Esophagus muscularis mucosa (tissue), 3 donors: Measurements from ENCODE around the gene MAP3K20.

Experiments used
- POLR2AphosphoS5 ChIP-seq, 2 donors: sonication (generic); formaldehyde crosslinking; IDR thresholded peaks; one replicate each; pipeline ENCODE4 v1.6.1; 2017; ENCODE audit warnings: antibody characterized with exemption in 2 of 2
- TF ChIP-seq, protein P1 (sequence below), 3 experiments: fragments of 200-600 bp in 2 of 3; fragments of 450-650 bp in 1 of 3; sonication (generic) in 2 of 3; IDR thresholded peaks; one replicate each; pipeline ENCODE4 v1.5.1; 2017 to 2019; ENCODE audit warnings: antibody characterized with exemption in 3 of 3, mild to moderate bottlenecking in 2 of 3, moderate library complexity in 1 of 3

DNA sequence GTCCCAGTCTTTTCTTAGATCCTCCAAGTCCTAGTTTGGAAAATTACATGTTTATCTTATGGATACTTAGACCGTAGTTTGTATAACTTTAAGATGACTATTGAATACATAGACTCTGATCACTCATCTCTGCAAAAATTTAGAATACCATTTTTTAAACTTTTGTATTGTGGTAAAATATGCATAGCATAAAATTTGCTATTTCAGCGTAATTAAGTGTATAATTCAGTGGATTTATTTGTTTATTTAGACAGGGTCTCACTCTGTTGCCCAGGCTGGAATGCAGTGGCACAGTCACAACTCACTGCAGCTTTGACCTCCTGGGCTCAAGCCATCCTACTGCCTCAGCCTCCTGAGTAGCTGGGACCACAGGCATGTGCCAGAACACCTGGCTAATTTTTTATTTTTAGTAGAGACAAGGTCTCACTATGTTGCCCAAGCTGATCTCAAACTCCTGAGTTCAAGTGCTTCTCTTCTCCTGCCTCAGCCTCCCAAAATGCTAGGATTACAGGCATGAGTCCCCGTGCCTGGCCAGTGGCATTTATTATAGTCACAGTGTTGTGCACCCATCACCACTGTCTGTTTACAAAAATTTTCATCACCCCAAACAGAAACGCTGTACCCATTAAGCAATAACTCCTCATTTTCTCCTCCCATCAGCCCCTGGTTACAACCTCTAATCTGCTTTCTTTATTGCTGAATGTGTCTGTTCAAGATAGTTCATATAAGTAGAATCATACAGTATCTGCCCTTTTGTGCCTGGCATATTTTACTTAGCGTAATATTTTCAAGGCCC, 90.0 kb downstream of the MAP3K20 start:
- no peak for TF ChIP-seq POLR2AphosphoS5 (IDR thresholded peaks at IDR 0.05)
- TF ChIP-seq, protein P1, sequence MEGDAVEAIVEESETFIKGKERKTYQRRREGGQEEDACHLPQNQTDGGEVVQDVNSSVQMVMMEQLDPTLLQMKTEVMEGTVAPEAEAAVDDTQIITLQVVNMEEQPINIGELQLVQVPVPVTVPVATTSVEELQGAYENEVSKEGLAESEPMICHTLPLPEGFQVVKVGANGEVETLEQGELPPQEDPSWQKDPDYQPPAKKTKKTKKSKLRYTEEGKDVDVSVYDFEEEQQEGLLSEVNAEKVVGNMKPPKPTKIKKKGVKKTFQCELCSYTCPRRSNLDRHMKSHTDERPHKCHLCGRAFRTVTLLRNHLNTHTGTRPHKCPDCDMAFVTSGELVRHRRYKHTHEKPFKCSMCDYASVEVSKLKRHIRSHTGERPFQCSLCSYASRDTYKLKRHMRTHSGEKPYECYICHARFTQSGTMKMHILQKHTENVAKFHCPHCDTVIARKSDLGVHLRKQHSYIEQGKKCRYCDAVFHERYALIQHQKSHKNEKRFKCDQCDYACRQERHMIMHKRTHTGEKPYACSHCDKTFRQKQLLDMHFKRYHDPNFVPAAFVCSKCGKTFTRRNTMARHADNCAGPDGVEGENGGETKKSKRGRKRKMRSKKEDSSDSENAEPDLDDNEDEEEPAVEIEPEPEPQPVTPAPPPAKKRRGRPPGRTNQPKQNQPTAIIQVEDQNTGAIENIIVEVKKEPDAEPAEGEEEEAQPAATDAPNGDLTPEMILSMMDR (IDR thresholded peaks at IDR 0.05): no peak
